K562 (cell line): Measurements from ENCODE around the gene LRMDA.

Experiments
- HCFC1 ChIP-seq: IDR thresholded peaks from 2 replicates; pipeline ENCODE4 v1.6.1; 2012; ENCODE audit warnings: low read depth, low read length, improper control_type of control experiment
- KHSRP ChIP-seq: fragments of 450-650 bp; IDR thresholded peaks from 2 replicates; pipeline ENCODE4 v1.6.1; 2017
- SMARCA5 ChIP-seq: fragments of 450-650 bp; IDR thresholded peaks from 2 replicates; pipeline ENCODE4 v1.6.1; 2016
- SREBF1 ChIP-seq: fragments of 150-350 bp; IDR thresholded peaks from 2 replicates; pipeline ENCODE4 v1.6.1; 2014; ENCODE audit warnings: antibody characterized with exemption, low read depth, low read length, borderline replicate concordance
- TCF7L2 ChIP-seq: fragments of 150-350 bp; IDR thresholded peaks from 2 replicates; pipeline ENCODE4 v1.6.1; 2016; ENCODE audit warnings: low read depth, mild to moderate bottlenecking, low read length, moderate library complexity
- ZNF655 ChIP-seq: fragments of 250-450 bp; sonication (Bioruptor Pico); IDR thresholded peaks from 2 replicates; pipeline ENCODE4 v1.5.0; 2021
- TF ChIP-seq, protein P1 (sequence below): fragments of 450-650 bp; IDR thresholded peaks from 2 replicates; pipeline ENCODE4 v1.6.1; 2014; ENCODE audit warnings: low read depth, mild to moderate bottlenecking, moderate library complexity, borderline replicate concordance
- TF ChIP-seq, protein P2 (sequence below): fragments of 250-450 bp; sonication (Bioruptor Pico); IDR thresholded peaks from 2 replicates; pipeline ENCODE4 v1.8.0; 2022; ENCODE audit warnings: moderate library complexity, mild to moderate bottlenecking, inconsistent platforms

- TF ChIP-seq SREBF1 (no peak), KHSRP (no peak), SMARCA5 (no peak), ZNF655 (no peak), TCF7L2 (no peak), HCFC1 (no peak)
- TF ChIP-seq, protein P1, sequence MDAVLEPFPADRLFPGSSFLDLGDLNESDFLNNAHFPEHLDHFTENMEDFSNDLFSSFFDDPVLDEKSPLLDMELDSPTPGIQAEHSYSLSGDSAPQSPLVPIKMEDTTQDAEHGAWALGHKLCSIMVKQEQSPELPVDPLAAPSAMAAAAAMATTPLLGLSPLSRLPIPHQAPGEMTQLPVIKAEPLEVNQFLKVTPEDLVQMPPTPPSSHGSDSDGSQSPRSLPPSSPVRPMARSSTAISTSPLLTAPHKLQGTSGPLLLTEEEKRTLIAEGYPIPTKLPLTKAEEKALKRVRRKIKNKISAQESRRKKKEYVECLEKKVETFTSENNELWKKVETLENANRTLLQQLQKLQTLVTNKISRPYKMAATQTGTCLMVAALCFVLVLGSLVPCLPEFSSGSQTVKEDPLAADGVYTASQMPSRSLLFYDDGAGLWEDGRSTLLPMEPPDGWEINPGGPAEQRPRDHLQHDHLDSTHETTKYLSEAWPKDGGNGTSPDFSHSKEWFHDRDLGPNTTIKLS, result no peak
- TF ChIP-seq, protein P2, sequence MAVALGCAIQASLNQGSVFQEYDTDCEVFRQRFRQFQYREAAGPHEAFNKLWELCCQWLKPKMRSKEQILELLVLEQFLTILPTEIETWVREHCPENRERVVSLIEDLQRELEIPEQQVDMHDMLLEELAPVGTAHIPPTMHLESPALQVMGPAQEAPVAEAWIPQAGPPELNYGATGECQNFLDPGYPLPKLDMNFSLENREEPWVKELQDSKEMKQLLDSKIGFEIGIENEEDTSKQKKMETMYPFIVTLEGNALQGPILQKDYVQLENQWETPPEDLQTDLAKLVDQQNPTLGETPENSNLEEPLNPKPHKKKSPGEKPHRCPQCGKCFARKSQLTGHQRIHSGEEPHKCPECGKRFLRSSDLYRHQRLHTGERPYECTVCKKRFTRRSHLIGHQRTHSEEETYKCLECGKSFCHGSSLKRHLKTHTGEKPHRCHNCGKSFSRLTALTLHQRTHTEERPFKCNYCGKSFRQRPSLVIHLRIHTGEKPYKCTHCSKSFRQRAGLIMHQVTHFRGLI (CRISPR knock-in tag), result no peak
Measured at GRCh38 chr10:75744261-75744660, 312.8 kb downstream of the LRMDA start.
